HEK293 (cell line): ENCODE data around the gene LRRN2.

Experiments
- CTCF ChIA-PET: fragments of 350-600 bp; formaldehyde crosslinking; extraction: SDS; loops from one replicate; lab custom pipeline; 2021; ENCODE audit warnings: antibody characterized with exemption; lab: Yijun Ruan, JAX
- POLR2A ChIA-PET: fragments of 300-600 bp; formaldehyde crosslinking; extraction: SDS; loops from one replicate; lab custom pipeline; 2020; ENCODE audit warnings: antibody characterized with exemption, inconsistent platforms; lab: Yijun Ruan, JAX
- H3K27ac ChIP-seq: fragments of 200-500 bp; sonication (Bioruptor generic); 2 replicates; pipeline ENCODE4 v1.5.1; 2014; ENCODE audit warnings: low read depth, low read length, control low read depth, inconsistent platforms; ENCODE audit errors: extremely low read depth
- H3K36me3 ChIP-seq, 2 experiments: fragments of 200-500 bp in 1 of 2; sonication (Bioruptor generic) in 1 of 2; 1 replicate in 1 of 2; 2 replicates in 1 of 2; pipeline ENCODE4 v1.5.1; 2014 to 2017; ENCODE audit warnings: inconsistent platforms in 2 of 2, low read length in 2 of 2; ENCODE audit not compliant: control insufficient read depth in 2 of 2, insufficient read depth in 1 of 2
- H3K4me1 ChIP-seq: fragments of 200-500 bp; sonication (Bioruptor generic); 2 replicates; pipeline ENCODE4 v1.5.1; 2014; ENCODE audit warnings: mild to moderate bottlenecking, low read length, inconsistent platforms; ENCODE audit not compliant: control insufficient read depth, insufficient read depth
- H3K4me3 ChIP-seq: 2 replicates; pipeline ENCODE4 v1.5.1; 2011; ENCODE audit warnings: low read depth, mild to moderate bottlenecking, control low read depth, low read length, moderate library complexity
- H3K9me3 ChIP-seq: fragments of 200-500 bp; sonication (Bioruptor generic); 2 replicates; pipeline ENCODE4 v1.5.1; 2014; ENCODE audit warnings: low read depth, low read length, inconsistent platforms; ENCODE audit not compliant: control insufficient read depth, insufficient read depth
- BCL11B ChIP-seq: fragments of 450-650 bp; formaldehyde crosslinking; IDR thresholded peaks from 2 replicates; pipeline ENCODE4 v1.5.1; 2016; ENCODE audit warnings: low read depth, missing biosample characterization, missing genetic modification characterization
- KLF1 ChIP-seq: fragments of 450-650 bp; formaldehyde crosslinking; IDR thresholded peaks from 2 replicates; pipeline ENCODE4 v1.5.1; 2016; ENCODE audit warnings: missing biosample characterization, missing genetic modification characterization
- KLF8 ChIP-seq: fragments of 450-650 bp; formaldehyde crosslinking; IDR thresholded peaks from 2 replicates; pipeline ENCODE4 v1.5.1; 2016; ENCODE audit warnings: missing biosample characterization, missing genetic modification characterization
- REPIN1 ChIP-seq: fragments of 450-650 bp; formaldehyde crosslinking; IDR thresholded peaks from 2 replicates; pipeline ENCODE4 v1.5.1; 2017; ENCODE audit warnings: missing biosample characterization, missing genetic modification characterization, low read depth
- WT1 ChIP-seq: fragments of 450-650 bp; formaldehyde crosslinking; IDR thresholded peaks from 2 replicates; pipeline ENCODE4 v1.5.1; 2016; ENCODE audit warnings: missing biosample characterization, missing genetic modification characterization
- YY1 ChIP-seq: fragments of 450-650 bp; formaldehyde crosslinking; IDR thresholded peaks from 2 replicates; pipeline ENCODE4 v1.5.1; 2018; ENCODE audit warnings: missing biosample characterization, missing genetic modification characterization
- ZBTB8A ChIP-seq: fragments of 450-650 bp; formaldehyde crosslinking; IDR thresholded peaks from 2 replicates; pipeline ENCODE4 v1.5.1; 2016; ENCODE audit warnings: missing biosample characterization, missing genetic modification characterization
- ZFP37 ChIP-seq: fragments of 450-650 bp; formaldehyde crosslinking; IDR thresholded peaks from 2 replicates; pipeline ENCODE4 v1.5.1; 2016; ENCODE audit warnings: missing biosample characterization, missing genetic modification characterization
- ZNF114 ChIP-seq: fragments of 450-650 bp; formaldehyde crosslinking; IDR thresholded peaks from 2 replicates; pipeline ENCODE4 v1.5.0; 2017; ENCODE audit warnings: missing biosample characterization, missing genetic modification characterization
- ZNF214 ChIP-seq: fragments of 450-650 bp; formaldehyde crosslinking; IDR thresholded peaks from 2 replicates; pipeline ENCODE4 v1.5.1; 2017; ENCODE audit warnings: missing biosample characterization, mild to moderate bottlenecking, missing genetic modification characterization, borderline replicate concordance
- ZNF335 ChIP-seq: fragments of 450-650 bp; formaldehyde crosslinking; conservative IDR thresholded peaks from 2 replicates; pipeline ENCODE4 v1.5.1; 2016; ENCODE audit warnings: missing biosample characterization, missing genetic modification characterization
- ZNF416 ChIP-seq: fragments of 450-650 bp; formaldehyde crosslinking; IDR thresholded peaks from 2 replicates; pipeline ENCODE4 v1.5.1; 2016; ENCODE audit warnings: missing biosample characterization, missing genetic modification characterization
- ZNF48 ChIP-seq: fragments of 450-650 bp; formaldehyde crosslinking; IDR thresholded peaks from 2 replicates; pipeline ENCODE4 v1.5.1; 2016; ENCODE audit warnings: missing biosample characterization, missing genetic modification characterization
- ZNF501 ChIP-seq: fragments of 450-650 bp; formaldehyde crosslinking; IDR thresholded peaks from 2 replicates; pipeline ENCODE4 v1.5.1; 2016; ENCODE audit warnings: missing biosample characterization, missing genetic modification characterization
- ZNF529 ChIP-seq: fragments of 450-650 bp; formaldehyde crosslinking; IDR thresholded peaks from 2 replicates; pipeline ENCODE4 v1.5.1; 2017; ENCODE audit warnings: missing genetic modification characterization, missing biosample characterization; ENCODE audit not compliant: insufficient replicate concordance
- ZNF626 ChIP-seq: fragments of 450-650 bp; sonication (Bioruptor Pico); formaldehyde crosslinking; IDR thresholded peaks from 2 replicates; pipeline ENCODE4 v1.5.1; 2018; ENCODE audit warnings: missing biosample characterization, missing genetic modification characterization, inconsistent platforms
- TF ChIP-seq, protein P1 (sequence below): fragments of 450-650 bp; formaldehyde crosslinking; IDR thresholded peaks from 2 replicates; pipeline ENCODE4 v1.5.1; 2016; ENCODE audit warnings: missing biosample characterization, missing genetic modification characterization, borderline replicate concordance
- TF ChIP-seq, protein P2 (sequence below): fragments of 450-650 bp; formaldehyde crosslinking; IDR thresholded peaks from 2 replicates; pipeline ENCODE4 v1.5.1; 2017; ENCODE audit warnings: missing biosample characterization, mild to moderate bottlenecking, missing genetic modification characterization, moderate library complexity
- TF ChIP-seq, protein P3 (sequence below): fragments of 450-650 bp; formaldehyde crosslinking; IDR thresholded peaks from 2 replicates; pipeline ENCODE4 v1.5.1; 2016; ENCODE audit warnings: missing biosample characterization, missing genetic modification characterization, low read depth

Gene LRRN2

DNA sequence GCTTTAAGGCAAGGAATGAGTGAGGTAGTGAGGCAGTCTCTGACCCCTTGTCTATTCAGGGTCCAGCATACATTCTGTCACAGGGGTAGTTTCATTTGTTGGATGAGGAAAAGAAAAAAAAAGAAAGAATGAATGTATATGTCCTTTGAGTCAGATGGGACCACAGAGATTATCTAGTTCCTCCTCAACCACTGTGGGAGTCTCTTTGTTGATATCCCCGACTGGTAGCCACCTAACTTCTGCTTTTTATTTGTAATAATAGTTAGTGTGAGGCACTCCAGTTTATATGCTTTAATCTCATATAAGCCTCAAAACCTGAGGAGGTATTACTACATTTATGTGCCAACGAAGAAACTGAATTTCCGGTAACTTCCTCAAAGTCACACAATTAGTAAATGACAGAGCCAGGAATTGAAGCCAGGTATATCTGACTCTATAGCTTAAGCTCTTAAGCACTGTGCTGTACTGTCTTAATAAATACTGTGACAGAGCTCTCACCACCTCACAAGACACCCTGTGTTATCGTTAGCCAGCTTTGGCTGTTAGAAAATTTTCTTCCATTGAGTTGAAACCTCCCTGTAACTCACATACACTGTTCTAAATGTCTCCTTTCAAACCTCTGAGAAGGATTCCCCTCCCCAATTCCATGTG is 87.1 kb downstream of the LRRN2 start:
- Histone ChIP-seq H3K4me3 (no peak overlapping the region), H3K36me3 (no peaks in the 10 kb centered on the region), H3K4me1 (no peaks in the 10 kb centered on the region), H3K27ac (no peak overlapping the region), H3K9me3 (no peaks in the 10 kb centered on the region)
- ChIA-PET POLR2A (no interaction called here), CTCF (interaction anchor here (0.6 kb wide), 1 partner anchor 430 kb away, joined by 4 read pairs; no protein-coding TSS in a partner anchor)
- TF ChIP-seq ZNF335 (tag by site-specific recombination), result no peak
- TF ChIP-seq ZNF501 (tag by site-specific recombination), result no peak
- TF ChIP-seq ZNF48 (tag by site-specific recombination), result no peak
- TF ChIP-seq, protein P1, sequence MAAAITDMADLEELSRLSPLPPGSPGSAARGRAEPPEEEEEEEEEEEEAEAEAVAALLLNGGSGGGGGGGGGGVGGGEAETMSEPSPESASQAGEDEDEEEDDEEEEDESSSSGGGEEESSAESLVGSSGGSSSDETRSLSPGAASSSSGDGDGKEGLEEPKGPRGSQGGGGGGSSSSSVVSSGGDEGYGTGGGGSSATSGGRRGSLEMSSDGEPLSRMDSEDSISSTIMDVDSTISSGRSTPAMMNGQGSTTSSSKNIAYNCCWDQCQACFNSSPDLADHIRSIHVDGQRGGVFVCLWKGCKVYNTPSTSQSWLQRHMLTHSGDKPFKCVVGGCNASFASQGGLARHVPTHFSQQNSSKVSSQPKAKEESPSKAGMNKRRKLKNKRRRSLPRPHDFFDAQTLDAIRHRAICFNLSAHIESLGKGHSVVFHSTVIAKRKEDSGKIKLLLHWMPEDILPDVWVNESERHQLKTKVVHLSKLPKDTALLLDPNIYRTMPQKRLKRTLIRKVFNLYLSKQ (tag by site-specific recombination), result no peak
- no peak for TF ChIP-seq ZFP37 (tag by site-specific recombination)
- TF ChIP-seq ZNF114 (tag by site-specific recombination), result no peak
- TF ChIP-seq KLF8 (tag by site-specific recombination), result no peak
- no peak for TF ChIP-seq ZNF529 (tag by site-specific recombination)
- TF ChIP-seq, protein P2, sequence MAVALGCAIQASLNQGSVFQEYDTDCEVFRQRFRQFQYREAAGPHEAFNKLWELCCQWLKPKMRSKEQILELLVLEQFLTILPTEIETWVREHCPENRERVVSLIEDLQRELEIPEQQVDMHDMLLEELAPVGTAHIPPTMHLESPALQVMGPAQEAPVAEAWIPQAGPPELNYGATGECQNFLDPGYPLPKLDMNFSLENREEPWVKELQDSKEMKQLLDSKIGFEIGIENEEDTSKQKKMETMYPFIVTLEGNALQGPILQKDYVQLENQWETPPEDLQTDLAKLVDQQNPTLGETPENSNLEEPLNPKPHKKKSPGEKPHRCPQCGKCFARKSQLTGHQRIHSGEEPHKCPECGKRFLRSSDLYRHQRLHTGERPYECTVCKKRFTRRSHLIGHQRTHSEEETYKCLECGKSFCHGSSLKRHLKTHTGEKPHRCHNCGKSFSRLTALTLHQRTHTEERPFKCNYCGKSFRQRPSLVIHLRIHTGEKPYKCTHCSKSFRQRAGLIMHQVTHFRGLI (tag by site-specific recombination), result no peak
- TF ChIP-seq ZNF416, result no peak
- TF ChIP-seq KLF1 (tag by site-specific recombination), result no peak
- TF ChIP-seq ZNF214, result no peak
- no peak for TF ChIP-seq ZBTB8A (tag by site-specific recombination)

DNA sequence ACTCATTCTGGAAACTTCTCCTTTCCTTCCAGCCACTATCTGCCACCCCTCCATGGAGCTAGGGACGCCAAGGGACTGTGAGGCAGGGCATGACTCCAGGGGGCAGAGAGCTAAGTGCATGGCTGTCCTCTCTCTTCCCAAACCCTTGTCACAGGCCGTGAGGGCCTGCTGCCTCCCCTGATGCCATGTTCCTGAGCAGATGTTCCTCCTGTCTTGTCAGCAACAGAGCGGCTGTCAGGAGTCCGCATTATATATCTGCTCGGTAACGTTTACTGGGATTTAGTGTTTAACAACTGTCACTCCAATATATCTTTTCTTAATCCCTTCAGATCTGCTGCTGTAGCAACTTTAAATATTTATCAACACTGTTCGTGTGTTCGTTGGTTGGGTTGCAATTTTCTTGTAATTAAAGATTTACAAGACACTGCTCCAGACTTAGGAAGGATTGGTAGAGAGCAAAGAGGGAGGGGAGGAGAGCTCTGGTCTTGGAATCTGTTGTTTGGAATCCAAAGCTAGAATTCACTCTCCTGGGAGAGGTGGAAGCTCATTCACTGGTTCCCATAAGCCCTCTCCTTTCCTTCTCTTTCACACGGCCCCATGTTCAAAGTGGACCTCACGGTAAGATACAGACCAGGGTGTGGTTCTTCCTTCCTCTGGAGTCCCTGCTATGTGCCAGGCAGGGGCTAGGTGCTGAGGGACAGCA is 93.1 kb downstream of the LRRN2 start:
- ChIA-PET POLR2A (interaction anchor here (1.0 kb wide), 1 partner anchor 199 kb away, joined by 3 read pairs; no protein-coding TSS in a partner anchor), CTCF (interaction anchor here (0.6 to 1.3 kb wide), 6 partner anchors 14 to 397 kb away, joined by 3 to 8 read pairs (median 3); no protein-coding TSS in a partner anchor)
- TF ChIP-seq ZNF114 (tag by site-specific recombination), result no peak
- Histone ChIP-seq H3K36me3 (no peaks in the 10 kb centered on the region), H3K9me3 (no peaks in the 10 kb centered on the region), H3K4me1 (no peaks in the 10 kb centered on the region), H3K4me3 (no peak overlapping the region), H3K27ac (no peak overlapping the region)

DNA sequence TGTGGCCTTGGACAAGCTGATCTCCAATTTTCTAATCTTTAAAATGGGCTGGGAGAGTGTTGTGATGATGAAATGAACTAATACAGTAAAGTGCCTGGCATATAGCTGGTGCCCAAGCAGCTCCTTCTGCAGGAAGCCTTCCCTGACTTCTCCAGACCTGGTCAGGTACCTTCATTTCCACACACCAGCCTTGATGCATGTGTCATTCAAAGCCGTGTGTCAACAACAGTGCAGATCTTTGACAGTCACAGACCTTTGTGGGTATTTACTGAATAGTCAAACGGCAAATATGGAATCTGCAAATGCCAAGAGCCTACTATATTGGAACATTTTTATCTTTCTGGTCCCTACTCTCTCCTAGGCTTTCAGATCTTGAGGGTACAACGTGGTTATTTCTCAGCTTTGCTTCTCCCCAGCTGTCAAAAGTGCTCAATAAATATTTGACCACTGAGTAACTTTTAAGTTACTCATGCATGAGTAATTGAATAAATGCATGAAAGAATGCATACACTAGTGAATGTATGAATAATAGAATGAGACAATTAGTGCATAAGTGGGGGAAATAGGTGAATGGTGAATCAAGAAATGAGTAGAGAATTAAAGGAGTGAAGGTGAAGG is 94.0 kb downstream of the LRRN2 start:
- ChIA-PET CTCF (interaction anchor here (0.6 to 1.3 kb wide), 6 partner anchors 13 to 398 kb away, joined by 3 to 8 read pairs (median 3); no protein-coding TSS in a partner anchor), POLR2A (no interaction called here)
- no peaks in the 10 kb centered on the region for H3K4me1 ChIP-seq
- no peak for TF ChIP-seq YY1 (tag by site-specific recombination)
- TF ChIP-seq ZNF626, result no peak
- no peak for TF ChIP-seq REPIN1 (tag by site-specific recombination)
- TF ChIP-seq BCL11B (tag by site-specific recombination), result no peak
- TF ChIP-seq, protein P3, sequence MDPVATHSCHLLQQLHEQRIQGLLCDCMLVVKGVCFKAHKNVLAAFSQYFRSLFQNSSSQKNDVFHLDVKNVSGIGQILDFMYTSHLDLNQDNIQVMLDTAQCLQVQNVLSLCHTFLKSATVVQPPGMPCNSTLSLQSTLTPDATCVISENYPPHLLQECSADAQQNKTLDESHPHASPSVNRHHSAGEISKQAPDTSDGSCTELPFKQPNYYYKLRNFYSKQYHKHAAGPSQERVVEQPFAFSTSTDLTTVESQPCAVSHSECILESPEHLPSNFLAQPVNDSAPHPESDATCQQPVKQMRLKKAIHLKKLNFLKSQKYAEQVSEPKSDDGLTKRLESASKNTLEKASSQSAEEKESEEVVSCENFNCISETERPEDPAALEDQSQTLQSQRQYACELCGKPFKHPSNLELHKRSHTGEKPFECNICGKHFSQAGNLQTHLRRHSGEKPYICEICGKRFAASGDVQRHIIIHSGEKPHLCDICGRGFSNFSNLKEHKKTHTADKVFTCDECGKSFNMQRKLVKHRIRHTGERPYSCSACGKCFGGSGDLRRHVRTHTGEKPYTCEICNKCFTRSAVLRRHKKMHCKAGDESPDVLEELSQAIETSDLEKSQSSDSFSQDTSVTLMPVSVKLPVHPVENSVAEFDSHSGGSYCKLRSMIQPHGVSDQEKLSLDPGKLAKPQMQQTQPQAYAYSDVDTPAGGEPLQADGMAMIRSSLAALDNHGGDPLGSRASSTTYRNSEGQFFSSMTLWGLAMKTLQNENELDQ (tag by site-specific recombination), result no peak
- no peak for TF ChIP-seq WT1 (tag by site-specific recombination)
- no peak overlapping the region for H3K27ac ChIP-seq
- no peak overlapping the region for H3K4me3 ChIP-seq
- H3K9me3 ChIP-seq, result no peaks in the 10 kb centered on the region
- H3K36me3 ChIP-seq, result no peaks in the 10 kb centered on the region
